IgD-negative memory B cell (primary cell): ENCODE measurements around the gene TRIM65. TPM values are rescaled to one million over a fixed set of nuclear protein-coding genes. Genes with fewer than 3 reads are reported as not detected.

ENCODE experiments used
- polyA plus RNA-seq: library from polyadenylated mRNA; unstranded; fragments of 300-500 nt; fragmentation: Illumina TruSeq; gene quantifications from one replicate; pipeline ENCODE4 v1.2.3, GENCODE V29; 2021

The TRIM65 gene
- polyA plus RNA-seq, 1 donor from 2014 or later: 25.0 TPM

Other genes starting within 250 kb of the TRIM65 start
- 25.3 TPM for gene RECQL5, start 229.8 kb downstream of the TRIM65 start, polyA plus RNA-seq
- 119 TPM for gene SAP30BP, start 229.6 kb downstream of the TRIM65 start, polyA plus RNA-seq
- gene ITGB4, start 175.5 kb downstream of the TRIM65 start, polyA plus RNA-seq: 0.48 TPM
- 18.6 TPM for gene GALK1, start 131.8 kb downstream of the TRIM65 start, polyA plus RNA-seq
- 28.6 TPM for gene UNK, start 112.1 kb downstream of the TRIM65 start, polyA plus RNA-seq
- 42.0 TPM for gene UNC13D, start 52.5 kb downstream of the TRIM65 start, polyA plus RNA-seq
- 131 TPM for gene WBP2, start 41.6 kb downstream of the TRIM65 start, polyA plus RNA-seq
- 12.4 TPM for gene TRIM47, start 18.4 kb downstream of the TRIM65 start, polyA plus RNA-seq
- gene MRPL38, start 7.9 kb upstream of the TRIM65 start, polyA plus RNA-seq: 77.5 TPM
- gene FBF1, start 44.1 kb upstream of the TRIM65 start, polyA plus RNA-seq: 1.9 TPM
- gene ACOX1, start 82.2 kb upstream of the TRIM65 start, polyA plus RNA-seq: 19.3 TPM
- 27.0 TPM for gene TEN1, start 82.3 kb upstream of the TRIM65 start, polyA plus RNA-seq
- 0.71 TPM for gene CDK3, start 103.9 kb upstream of the TRIM65 start, polyA plus RNA-seq
- gene EVPL, start 130.4 kb upstream of the TRIM65 start, polyA plus RNA-seq: not detected
- 58.7 TPM for gene SRP68, start 175.6 kb upstream of the TRIM65 start, polyA plus RNA-seq
- 0.21 TPM for gene GALR2, start 177.8 kb upstream of the TRIM65 start, polyA plus RNA-seq
- 1.6 TPM for gene ZACN, start 182.2 kb upstream of the TRIM65 start, polyA plus RNA-seq
- 52.7 TPM for gene EXOC7, start 206.8 kb upstream of the TRIM65 start, polyA plus RNA-seq
- not detected for gene FOXJ1, start 244.3 kb upstream of the TRIM65 start, polyA plus RNA-seq